IMR-90 (cell line): ENCODE data around the gene ZNF644. TPM values are rescaled to one million over a fixed set of nuclear protein-coding genes. Genes with fewer than 3 reads are reported as not detected.

Experiments used
- ATAC-seq: fragments of 200-7000 bp; cut with Tn5 transposase; 2 replicates; pipeline ENCODE4 v1.9.1; 2020; ENCODE audit warnings: low read depth, mild to moderate bottlenecking, moderate library complexity
- BruUV-seq: library from RNA; stranded (reverse); fragments of 400-500 nt; replicated peaks from 2 replicates; lab custom pipeline; 2021; lab: Mats Ljungman, UMichigan
- CTCF ChIA-PET: fragments of 300-600 bp; formaldehyde crosslinking; extraction: SDS; loops from one replicate; lab custom pipeline; 2021; ENCODE audit warnings: antibody characterized with exemption; lab: Yijun Ruan, JAX
- POLR2A ChIA-PET: fragments of 300-600 bp; sonication (Branson Sonifier 250); formaldehyde crosslinking; loops from one replicate; lab custom pipeline; 2022; ENCODE audit warnings: antibody characterized with exemption; ENCODE audit not compliant: unreplicated experiment; lab: Charles Lee
- DNase-seq: peaks from one replicate; pipeline ENCODE4 v3.0.0; 2013
- H2AFZ ChIP-seq: replicated peaks from 2 replicates; pipeline ENCODE3; 2013; ENCODE audit warnings: low read length, mild to moderate bottlenecking; ENCODE audit not compliant: poor library complexity
- H2AK5ac ChIP-seq: 2 replicates; pipeline ENCODE4 v1.6.1; 2013; ENCODE audit warnings: low read depth, low read length, inconsistent platforms
- H2AK9ac ChIP-seq: replicated peaks from 2 replicates; pipeline ENCODE3; 2013; ENCODE audit warnings: mild to moderate bottlenecking, low read depth, low read length, moderate library complexity; ENCODE audit not compliant: poor library complexity
- H2BK120ac ChIP-seq: 2 replicates; pipeline ENCODE4 v1.6.1; 2013; ENCODE audit warnings: low read depth, low read length, inconsistent platforms
- H2BK15ac ChIP-seq: 3 replicates; pipeline ENCODE4 v1.6.1; 2013; ENCODE audit warnings: low read depth, low read length, inconsistent platforms
- H2BK20ac ChIP-seq: 2 replicates; pipeline ENCODE4 v1.6.1; 2013; ENCODE audit warnings: low read depth, mild to moderate bottlenecking, inconsistent platforms, low read length, moderate library complexity
- H2BK5ac ChIP-seq: 2 replicates; pipeline ENCODE4 v1.6.1; 2013; ENCODE audit warnings: mild to moderate bottlenecking, low read depth, low read length, inconsistent platforms; ENCODE audit not compliant: poor library complexity, severe bottlenecking
- H3K14ac ChIP-seq: replicated peaks from 2 replicates; pipeline ENCODE4 v1.6.1; 2013; ENCODE audit warnings: low read depth, low read length, inconsistent platforms
- H3K18ac ChIP-seq: 2 replicates; pipeline ENCODE4 v1.6.1; 2013; ENCODE audit warnings: low read depth, low read length, control low read depth
- H3K23ac ChIP-seq: 2 replicates; pipeline ENCODE4 v1.6.1; 2013; ENCODE audit warnings: low read depth, low read length, inconsistent platforms
- H3K27ac ChIP-seq: 2 replicates; pipeline ENCODE4 v1.5.1; 2013; ENCODE audit warnings: mild to moderate bottlenecking, control low read depth, low read length; ENCODE audit not compliant: insufficient read depth
- H3K27me3 ChIP-seq: 2 replicates; pipeline ENCODE4 v1.6.1; 2013; ENCODE audit warnings: low read length; ENCODE audit not compliant: control insufficient read depth, insufficient read depth
- H3K36me3 ChIP-seq: 2 replicates; pipeline ENCODE4 v1.6.1; 2013; ENCODE audit warnings: low read length, mixed read lengths; ENCODE audit not compliant: control insufficient read depth, insufficient read depth
- H3K4ac ChIP-seq: 2 replicates; pipeline ENCODE4 v1.6.1; 2013; ENCODE audit warnings: low read depth, low read length, inconsistent platforms
- H3K4me1 ChIP-seq: 2 replicates; pipeline ENCODE4 v1.6.1; 2013; ENCODE audit warnings: low read length, mixed read lengths; ENCODE audit not compliant: control insufficient read depth, insufficient read depth
- H3K4me2 ChIP-seq: 2 replicates; pipeline ENCODE4 v1.6.1; 2013; ENCODE audit warnings: low read depth, mild to moderate bottlenecking, control low read depth, low read length, moderate library complexity
- H3K4me3 ChIP-seq: 2 replicates; pipeline ENCODE4 v1.5.1; 2013; ENCODE audit warnings: low read depth, mild to moderate bottlenecking, control low read depth, low read length, moderate library complexity; ENCODE audit not compliant: insufficient read depth
- H3K56ac ChIP-seq: 2 replicates; pipeline ENCODE4 v1.6.1; 2013; ENCODE audit warnings: low read length, inconsistent platforms; ENCODE audit not compliant: insufficient read depth; ENCODE audit errors: extremely low read depth
- H3K79me1 ChIP-seq, 2 experiments: 2 replicates each; pipeline ENCODE4 v1.6.1; 2013; ENCODE audit warnings: low read length in 2 of 2, inconsistent platforms in 1 of 2, low read depth in 1 of 2
- H3K9ac ChIP-seq: 2 replicates; pipeline ENCODE4 v1.6.1; 2013; ENCODE audit warnings: low read depth, low read length, control low read depth
- H3K9me1 ChIP-seq: 2 replicates; pipeline ENCODE4 v1.6.1; 2013; ENCODE audit warnings: low read length, inconsistent platforms; ENCODE audit not compliant: insufficient read depth
- H3K9me3 ChIP-seq: 2 replicates; pipeline ENCODE4 v1.6.1; 2013; ENCODE audit warnings: low read length; ENCODE audit not compliant: control insufficient read depth, insufficient read depth
- H4K20me1 ChIP-seq: 2 replicates; pipeline ENCODE4 v1.6.1; 2013; ENCODE audit warnings: low read length, inconsistent platforms; ENCODE audit not compliant: insufficient read depth
- H4K5ac ChIP-seq: 2 replicates; pipeline ENCODE4 v1.6.1; 2013; ENCODE audit warnings: mild to moderate bottlenecking, low read depth, low read length, control low read depth
- H4K8ac ChIP-seq, 2 experiments: 2 replicates each; pipeline ENCODE4 v1.6.1; 2013; ENCODE audit warnings: low read depth in 2 of 2, low read length in 2 of 2, control low read depth in 1 of 2, inconsistent platforms in 1 of 2
- H4K91ac ChIP-seq: 2 replicates; pipeline ENCODE4 v1.6.1; 2013; ENCODE audit warnings: low read depth, low read length, inconsistent platforms; ENCODE audit not compliant: insufficient read depth
- CEBPB ChIP-seq: IDR thresholded peaks from 2 replicates; pipeline ENCODE4 v1.6.1; 2012; ENCODE audit warnings: low read depth, low read length, improper control_type of control experiment
- CTCF ChIP-seq: conservative IDR thresholded peaks from 2 replicates; pipeline ENCODE4 v1.5.1; 2012; ENCODE audit warnings: mild to moderate bottlenecking, low read depth, low read length, improper control_type of control experiment
- FOS ChIP-seq: fragments of 150-350 bp; IDR thresholded peaks from 2 replicates; pipeline ENCODE4 v1.6.1; 2016; ENCODE audit warnings: low read depth, low read length
- NFE2L2 ChIP-seq: fragments of 150-350 bp; IDR thresholded peaks from 2 replicates; pipeline ENCODE4 v1.6.1; 2016; ENCODE audit warnings: low read depth, mild to moderate bottlenecking, low read length
- POLR2A ChIP-seq: IDR thresholded peaks from 2 replicates; pipeline ENCODE4 v1.6.1; 2012; ENCODE audit warnings: mild to moderate bottlenecking, low read depth, low read length
- RAD21 ChIP-seq: IDR thresholded peaks from 2 replicates; pipeline ENCODE4 v1.6.1; 2012; ENCODE audit warnings: low read length, improper control_type of control experiment
- RFX5 ChIP-seq: IDR thresholded peaks from 2 replicates; pipeline ENCODE4 v1.8.0; 2012; ENCODE audit warnings: low read depth, mild to moderate bottlenecking, low read length, moderate library complexity
- dilution Hi-C: fragments of 300-500 bp; cut with HindIII; formaldehyde crosslinking; loops from one replicate; pipeline ENCODE4 v1.14.3; 2018; ENCODE audit warnings: low sequenced_read_pairs; ENCODE audit not compliant: unreplicated experiment
- in situ Hi-C: fragments of 300-500 bp; cut with MboI; formaldehyde crosslinking; loops from 3 replicates; pipeline ENCODE4 v1.14.3; 2019; ENCODE audit warnings: low sequenced_read_pairs, inconsistent platforms, mixed read lengths
- intact Hi-C: fragments of 100-400 bp; cut with micrococcal nuclease; formaldehyde crosslinking; loops from 2 replicates; pipeline ENCODE4 v1.10.0; 2022
- polyA plus RNA-seq, 3 experiments: library from polyadenylated mRNA; depleted of rRNA; stranded (reverse); fragments of >200 nt; gene quantifications; 2 replicates each; pipeline ENCODE4 v1.2.3, GENCODE V29; 2012; ENCODE audit warnings: low replicate concordance in 1 of 3
- total RNA-seq: library from RNA; depleted of rRNA; stranded (reverse); fragments of >200 nt; gene quantifications from 2 replicates; pipeline ENCODE4 v1.2.3, GENCODE V29; 2012

ZNF644 gene
- total and polyA plus RNA-seq, 2 of the 4 experiments (the other 2 are of a cell fraction) = 9.0 to 45.3 TPM

GRCh38 chr1:90989990-90990389 is 31.8 kb downstream of the ZNF644 start:
- peaks cover 58% of the 10 kb centered on the region for H4K20me1 ChIP-seq

More at GRCh38 chr1:90989990-90990389, 31.8 kb downstream of the ZNF644 start:
- dilution Hi-C loops (no loop called here), in situ Hi-C loops (no loop called here), intact Hi-C loops (no loop called here)
- Histone ChIP-seq H3K4me1 (peaks cover 1% of the 10 kb centered on the region; the same call in 1 of the 2 replicates), H3K4ac (no peak overlapping the region), H2AK5ac (no peak overlapping the region), H2BK20ac (no peak overlapping the region), H3K23ac (no peak overlapping the region), H3K4me2 (no peak overlapping the region), H3K4me3 (no peak overlapping the region), H2BK5ac (no peak overlapping the region), H3K9ac (no peak overlapping the region), H3K56ac (no peak overlapping the region), H2BK15ac (no peak overlapping the region), H4K91ac (no peak overlapping the region), H3K14ac (no peak overlapping the region), H3K27ac (no peak overlapping the region), H4K5ac (no peak overlapping the region), H3K9me1 (peaks cover 7% of the 10 kb centered on the region; the same call in 1 of the 2 replicates), H3K9me3 (no peaks in the 10 kb centered on the region; the same call in 1 of the 2 replicates), H3K18ac (no peak overlapping the region), H3K79me1 (peaks cover 5 to 59% of the 10 kb centered on the region in 2 experiments), H3K36me3 (0 out of 2 replicates have a peak, but pooled peaks cover 3% of the 10 kb centered on the region), H4K8ac (no peak overlapping the region), H3K27me3 (no peaks in the 10 kb centered on the region), H2AK9ac (no peak overlapping the region), H2AFZ (no peak overlapping the region), H2BK120ac (no peak overlapping the region)
- ChIA-PET POLR2A (no interaction called here), CTCF (no interaction called here)
- no TSS peak for BruUV-seq
- TF ChIP-seq CEBPB = no peak
- no peak for TF ChIP-seq CTCF
- TF ChIP-seq FOS = no peak
- TF ChIP-seq RFX5 = no peak
- no peak for TF ChIP-seq POLR2A
- no peak for TF ChIP-seq RAD21
- no peak for TF ChIP-seq NFE2L2
- ATAC-seq (no peak), DNase-seq (no peak)
